Measurements from ENCODE around the gene GDF10. TPM values are rescaled to one million over a fixed set of nuclear protein-coding genes. Genes with fewer than 3 reads are reported as not detected.

Gene GDF10
- total RNA-seq, 1 experiment from 2014 or later = not detected

- Mint-ChIP-seq H3K27ac (ENCODE audit: low read depth, unreplicated experiment) (no peak overlapping the region), H3K9me3 (ENCODE audit: unreplicated experiment) (no peaks in the 10 kb centered on the region), H3K27me3 (ENCODE audit: insufficient read depth, unreplicated experiment) (no peaks in the 10 kb centered on the region), H3K4me3 (ENCODE audit: unreplicated experiment) (no peak overlapping the region), H3K36me3 (ENCODE audit: insufficient read depth, unreplicated experiment) (no peaks in the 10 kb centered on the region), H3K4me1 (ENCODE audit: insufficient read depth, unreplicated experiment) (no peaks in the 10 kb centered on the region)
- CTCF ChIA-PET = interaction anchor here (0.7 to 2.2 kb wide), 4 partner anchors 8 to 86 kb away, joined by 3 to 11 read pairs (median 7); no protein-coding TSS in a partner anchor
- POLR2A ChIA-PET = no interaction called here
- TF ChIP-seq, protein P1, sequence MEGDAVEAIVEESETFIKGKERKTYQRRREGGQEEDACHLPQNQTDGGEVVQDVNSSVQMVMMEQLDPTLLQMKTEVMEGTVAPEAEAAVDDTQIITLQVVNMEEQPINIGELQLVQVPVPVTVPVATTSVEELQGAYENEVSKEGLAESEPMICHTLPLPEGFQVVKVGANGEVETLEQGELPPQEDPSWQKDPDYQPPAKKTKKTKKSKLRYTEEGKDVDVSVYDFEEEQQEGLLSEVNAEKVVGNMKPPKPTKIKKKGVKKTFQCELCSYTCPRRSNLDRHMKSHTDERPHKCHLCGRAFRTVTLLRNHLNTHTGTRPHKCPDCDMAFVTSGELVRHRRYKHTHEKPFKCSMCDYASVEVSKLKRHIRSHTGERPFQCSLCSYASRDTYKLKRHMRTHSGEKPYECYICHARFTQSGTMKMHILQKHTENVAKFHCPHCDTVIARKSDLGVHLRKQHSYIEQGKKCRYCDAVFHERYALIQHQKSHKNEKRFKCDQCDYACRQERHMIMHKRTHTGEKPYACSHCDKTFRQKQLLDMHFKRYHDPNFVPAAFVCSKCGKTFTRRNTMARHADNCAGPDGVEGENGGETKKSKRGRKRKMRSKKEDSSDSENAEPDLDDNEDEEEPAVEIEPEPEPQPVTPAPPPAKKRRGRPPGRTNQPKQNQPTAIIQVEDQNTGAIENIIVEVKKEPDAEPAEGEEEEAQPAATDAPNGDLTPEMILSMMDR (IDR thresholded peaks at IDR 0.05; ENCODE audit: unreplicated experiment) = no peak
- intact Hi-C loops (cut with micrococcal nuclease) = no loop called here
- no peak for DNase-seq (ENCODE audit: unreplicated experiment)
- BruUV-seq (replicated peaks) = no TSS peak
Observed at GRCh38 chr10:47351899-47352815, 52.2 kb downstream of the GDF10 start.

GRCh38 chr10:47353351-47353750, 53.4 kb downstream of the GDF10 start:
- no peaks in the 10 kb centered on the region for H3K36me3 Mint-ChIP-seq (ENCODE audit: insufficient read depth, unreplicated experiment)
- H3K4me1 Mint-ChIP-seq (ENCODE audit: insufficient read depth, unreplicated experiment) = no peaks in the 10 kb centered on the region
- no TSS peak for BruUV-seq (replicated peaks)
- ChIA-PET POLR2A (interaction anchor here (0.7 kb wide), 1 partner anchor 12 kb away, joined by 4 read pairs; no protein-coding TSS in a partner anchor), CTCF (interaction anchor here (0.5 to 2.2 kb wide), 4 partner anchors 9 to 327 kb away, joined by 3 to 11 read pairs (median 7); no protein-coding TSS in a partner anchor)
- no peak overlapping the region for H3K4me3 Mint-ChIP-seq (ENCODE audit: unreplicated experiment)
- intact Hi-C loops (cut with micrococcal nuclease) = no loop called here
- TF ChIP-seq, protein P1 (IDR thresholded peaks at IDR 0.05; ENCODE audit: unreplicated experiment) = no peak
- no peaks in the 10 kb centered on the region for H3K27me3 Mint-ChIP-seq (ENCODE audit: insufficient read depth, unreplicated experiment)
- DNase-seq (ENCODE audit: unreplicated experiment) = no peak
- no peaks in the 10 kb centered on the region for H3K9me3 Mint-ChIP-seq (ENCODE audit: unreplicated experiment)
- no peak overlapping the region for H3K27ac Mint-ChIP-seq (ENCODE audit: low read depth, unreplicated experiment)

DNA sequence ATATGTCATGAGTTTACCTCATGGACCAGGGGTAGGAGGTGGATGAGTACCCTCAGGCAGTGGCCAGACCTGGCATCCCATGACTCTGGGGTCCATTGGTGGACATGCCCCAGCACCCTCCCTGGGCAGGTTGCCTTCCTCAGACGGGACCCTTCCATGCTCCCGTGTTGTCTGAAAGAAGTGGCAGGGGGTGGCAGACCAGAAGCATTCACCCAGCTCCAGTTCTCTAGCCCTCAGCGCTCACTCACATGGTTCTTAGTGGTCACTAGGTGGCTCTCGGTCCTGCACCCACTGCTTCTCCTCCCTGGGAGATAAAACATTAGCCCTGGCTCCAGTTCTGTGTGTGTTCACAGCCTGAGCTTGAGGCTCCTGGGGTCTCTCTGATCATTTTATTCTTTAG, 54.2 kb downstream of the GDF10 start:
- Mint-ChIP-seq H3K27ac (ENCODE audit: low read depth, unreplicated experiment) (no peak overlapping the region), H3K4me3 (ENCODE audit: unreplicated experiment) (no peak overlapping the region), H3K36me3 (ENCODE audit: insufficient read depth, unreplicated experiment) (no peaks in the 10 kb centered on the region), H3K9me3 (ENCODE audit: unreplicated experiment) (no peaks in the 10 kb centered on the region), H3K4me1 (ENCODE audit: insufficient read depth, unreplicated experiment) (no peaks in the 10 kb centered on the region), H3K27me3 (ENCODE audit: insufficient read depth, unreplicated experiment) (no peaks in the 10 kb centered on the region)
- intact Hi-C loops (cut with micrococcal nuclease) = no loop called here
- ChIA-PET CTCF (interaction anchor here (0.5 to 2.1 kb wide), 4 partner anchors 11 to 333 kb away, joined by 3 to 11 read pairs (median 5); partner anchors contain the start of gene ZNF488), POLR2A (no interaction called here)
- TF ChIP-seq, protein P1 (IDR thresholded peaks at IDR 0.05; ENCODE audit: unreplicated experiment) = no peak
- no peak for DNase-seq (ENCODE audit: unreplicated experiment)
- BruUV-seq (replicated peaks) = no TSS peak

DNA sequence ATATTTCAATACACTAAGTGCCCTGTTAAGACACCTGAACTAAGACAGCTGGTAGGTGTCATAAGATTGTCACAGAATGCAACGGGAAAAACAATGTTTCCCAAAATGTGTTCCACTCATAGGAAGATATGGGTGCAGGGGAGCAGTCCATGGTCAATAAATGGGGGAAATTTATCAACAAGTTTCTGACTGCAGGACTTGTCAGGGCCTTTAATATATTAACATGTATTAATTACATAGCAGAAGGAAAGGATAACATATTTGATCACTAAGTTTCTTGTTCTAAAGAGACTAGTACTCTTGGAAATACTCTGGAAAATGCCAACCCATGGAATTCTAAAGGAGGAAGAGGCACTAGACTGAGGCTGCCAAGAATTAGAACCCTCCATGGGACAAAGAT, 54.9 kb downstream of the GDF10 start:
- CTCF ChIA-PET = interaction anchor here (1.0 to 1.1 kb wide), 2 partner anchors 11 to 29 kb away, joined by 3 to 7 read pairs; partner anchors contain the start of gene ZNF488

More for the DNA sequence above, 54.9 kb downstream of the GDF10 start:
- POLR2A ChIA-PET = interaction anchor here (1.1 kb wide), 1 partner anchor 20 kb away, joined by 4 read pairs; no protein-coding TSS in a partner anchor
- intact Hi-C loops (cut with micrococcal nuclease) = no loop called here
- TF ChIP-seq, protein P1 (IDR thresholded peaks at IDR 0.05; ENCODE audit: unreplicated experiment) = no peak
- H3K27ac Mint-ChIP-seq (ENCODE audit: low read depth, unreplicated experiment) = no peak overlapping the region
- H3K4me1 Mint-ChIP-seq (ENCODE audit: insufficient read depth, unreplicated experiment) = no peaks in the 10 kb centered on the region
- H3K9me3 Mint-ChIP-seq (ENCODE audit: unreplicated experiment) = no peaks in the 10 kb centered on the region
- BruUV-seq (replicated peaks) = no TSS peak
- H3K27me3 Mint-ChIP-seq (ENCODE audit: insufficient read depth, unreplicated experiment) = no peaks in the 10 kb centered on the region
- no peak for DNase-seq (ENCODE audit: unreplicated experiment)
- H3K4me3 Mint-ChIP-seq (ENCODE audit: unreplicated experiment) = no peak overlapping the region
- H3K36me3 Mint-ChIP-seq (ENCODE audit: insufficient read depth, unreplicated experiment) = no peaks in the 10 kb centered on the region

Data from MCF 10A (cell line).